AG20443 (cell line): ENCODE results near the gene NBEA.
A peak's percentile ranks its signal among the peaks of the same experiment; 100 is the strongest.
"Not testable (repeated sequence)": the region's sequence is repeated elsewhere in the genome, so short reads cannot be mapped to it uniquely, and the experiment has no call there.

ENCODE experiments used
- DNase-seq: peaks from one replicate; pipeline ENCODE4 v3.0.0; 2012; ENCODE audit warnings: low spot score, mixed read lengths

The NBEA gene

GRCh38 chr13:35058585-35058984 lies 116.5 kb downstream of the NBEA start:
- not testable (repeated sequence) for DNase-seq

GRCh38 chr13:35086667-35087066 lies 144.6 kb downstream of the NBEA start:
- DNase-seq, result no peak

- no peak for DNase-seq
Observed at GRCh38 chr13:35092251-35092650, 150.2 kb downstream of the NBEA start.

DNA sequence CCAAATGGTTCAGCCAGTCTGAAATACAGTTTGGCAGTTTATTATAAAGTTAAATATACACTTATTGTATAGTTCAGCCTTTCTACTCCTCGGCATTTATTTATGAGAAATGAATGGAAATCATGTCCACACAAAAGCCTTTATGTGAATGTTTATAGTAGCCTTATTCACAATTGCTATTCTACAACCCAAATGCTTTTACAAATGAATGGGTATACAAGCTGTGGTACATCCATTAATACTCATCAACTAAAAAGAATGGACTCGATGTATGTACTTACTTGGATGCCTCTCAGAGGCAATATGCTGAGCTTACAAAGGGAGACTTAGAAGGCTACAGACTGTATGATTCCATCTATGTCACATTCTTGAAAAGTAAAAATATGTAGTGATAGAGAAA lies 150.7 kb downstream of the NBEA start:
- DNase-seq, result no peak

DNA sequence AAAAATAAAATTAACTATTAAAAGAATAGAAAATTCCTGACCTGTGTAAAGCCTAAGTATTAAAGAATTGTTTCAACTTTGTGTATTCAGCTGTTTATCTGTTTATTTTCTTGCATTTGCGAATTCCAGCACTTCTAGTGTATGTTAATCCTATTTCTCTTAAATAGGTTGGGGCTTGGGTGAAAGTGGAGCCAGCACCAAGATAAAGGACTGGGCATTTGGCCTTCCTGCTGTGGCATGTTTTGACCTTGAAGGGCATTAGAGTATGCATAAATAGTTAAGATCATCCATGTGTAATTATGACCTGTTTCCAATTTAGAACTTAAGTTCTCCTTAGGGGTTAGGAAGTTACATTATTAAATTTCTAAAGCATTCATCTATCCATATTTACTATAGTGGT lies 151.3 kb downstream of the NBEA start:
- DNase-seq, result no peak

- not testable (repeated sequence) for DNase-seq
Observed at GRCh38 chr13:35106771-35107170, 164.7 kb downstream of the NBEA start.

GRCh38 chr13:35107535-35107934 lies 165.5 kb downstream of the NBEA start:
- no peak for DNase-seq

GRCh38 chr13:35113612-35114011 lies 171.5 kb downstream of the NBEA start:
- not testable (repeated sequence) for DNase-seq

GRCh38 chr13:35127466-35127865 lies 185.4 kb downstream of the NBEA start:
- no peak for DNase-seq

- no peak for DNase-seq
Observed at GRCh38 chr13:35129500-35129899, 187.4 kb downstream of the NBEA start.

DNA sequence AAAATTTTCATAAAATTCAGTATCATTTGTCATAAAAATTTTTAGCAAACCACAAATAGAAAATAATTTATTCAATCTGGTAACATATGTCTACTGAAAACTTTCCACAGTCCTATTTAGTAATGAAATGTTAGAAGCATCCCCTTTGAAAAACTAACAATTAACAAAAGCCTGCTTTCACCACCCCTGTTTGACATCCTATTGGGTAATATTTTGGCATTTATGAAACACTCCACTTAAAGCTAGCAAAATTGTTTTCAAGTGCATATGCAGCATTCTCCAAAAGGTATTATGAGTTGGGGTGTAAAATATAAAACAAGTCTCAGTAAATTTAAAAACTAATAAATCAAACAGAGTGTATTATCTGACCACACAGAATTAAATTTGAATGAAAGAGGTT lies 189.4 kb downstream of the NBEA start:
- no peak for DNase-seq

DNA sequence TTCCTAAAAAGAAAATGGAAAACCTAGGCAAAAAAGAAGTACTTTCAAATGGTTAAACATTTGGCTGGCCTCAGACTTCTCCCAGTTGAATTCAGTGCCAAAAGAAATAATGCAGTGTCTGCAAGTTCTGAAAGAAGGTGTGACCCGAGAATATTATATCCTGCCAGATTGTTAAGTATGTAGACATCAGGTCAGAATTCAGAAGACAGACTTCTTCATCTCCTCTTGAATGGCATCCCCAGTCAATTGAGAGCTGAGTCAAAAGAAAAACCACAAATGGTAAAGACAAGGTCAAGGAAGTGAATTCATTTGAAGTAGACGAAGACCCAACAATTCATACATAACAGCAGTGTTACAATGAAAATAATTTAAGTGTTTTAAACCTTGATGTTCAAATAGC lies 194.5 kb downstream of the NBEA start:
- no peak for DNase-seq

DNA sequence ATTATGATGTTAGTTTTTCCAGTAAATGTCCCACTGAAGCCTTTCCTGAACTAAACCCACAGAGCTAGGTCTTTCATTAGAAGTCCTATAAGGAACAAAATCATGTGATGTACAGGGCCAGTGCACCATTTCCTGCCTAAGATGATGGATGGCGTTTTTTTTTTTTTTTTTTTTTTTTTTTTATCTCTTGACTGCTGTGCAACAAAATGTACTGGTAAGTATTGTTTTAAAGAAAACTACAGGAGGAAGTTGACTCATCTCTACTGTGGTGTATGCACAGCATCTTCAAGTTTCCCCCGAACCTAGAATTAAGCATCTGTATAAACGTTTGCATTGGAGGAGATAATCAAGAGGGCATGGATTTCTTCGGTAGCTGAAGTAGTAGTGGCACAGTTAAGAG lies 197.5 kb downstream of the NBEA start:
- no peak for DNase-seq

DNA sequence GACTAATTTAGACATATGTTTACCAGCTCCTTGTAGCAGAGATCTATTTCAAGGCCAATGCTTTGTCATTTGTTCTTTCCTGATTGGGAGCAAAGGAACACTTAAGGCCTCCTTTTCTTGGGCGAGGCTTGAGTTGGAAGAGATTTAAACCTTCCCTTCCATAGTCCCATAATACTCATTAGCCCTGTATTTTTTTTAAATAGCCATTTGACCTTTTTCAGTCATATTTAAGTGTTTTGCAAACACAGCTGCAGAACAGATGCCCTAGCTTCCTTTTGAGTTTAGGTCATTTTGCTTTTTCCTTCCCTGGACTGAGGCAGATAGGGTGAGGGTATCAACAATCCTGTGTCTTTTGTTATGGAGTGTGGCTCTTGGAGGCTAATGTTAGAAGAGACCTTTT lies 198.3 kb downstream of the NBEA start:
- DNase-seq, result no peak

DNA sequence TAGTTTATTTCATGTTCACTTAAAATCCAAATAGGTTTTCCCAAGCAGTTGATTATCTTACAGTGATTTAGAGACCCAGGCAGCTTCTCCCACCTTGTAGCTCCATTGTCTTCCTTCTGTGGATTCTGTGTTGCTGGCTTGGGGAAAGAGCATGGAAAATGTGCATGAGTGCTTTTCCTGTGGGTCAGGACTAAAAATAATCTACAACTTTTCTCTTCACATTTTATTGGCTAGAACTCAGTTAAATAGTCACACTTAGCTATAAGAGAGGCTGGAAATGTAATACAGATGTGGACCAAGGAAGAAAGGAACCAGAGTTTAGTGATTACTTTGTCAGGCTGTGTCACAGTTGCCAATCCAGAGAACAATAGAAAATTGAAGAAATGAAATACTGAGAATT lies 198.8 kb downstream of the NBEA start:
- DNase-seq, result peak; percentile 9

GRCh38 chr13:35143123-35143522 lies 201.1 kb downstream of the NBEA start:
- DNase-seq, result no peak

GRCh38 chr13:35144166-35144890 lies 202.3 kb downstream of the NBEA start:
- peak; percentile 10 for DNase-seq

GRCh38 chr13:35146686-35147085 lies 204.6 kb downstream of the NBEA start:
- DNase-seq, result no peak

GRCh38 chr13:35157143-35157755 lies 215.2 kb downstream of the NBEA start:
- peak; percentile 47 for DNase-seq

GRCh38 chr13:35159041-35159440 lies 217.0 kb downstream of the NBEA start:
- no peak for DNase-seq

- no peak for DNase-seq
Observed at GRCh38 chr13:35160896-35161295, 218.8 kb downstream of the NBEA start.

- no peak for DNase-seq
Observed at GRCh38 chr13:35162420-35162819, 220.3 kb downstream of the NBEA start.

DNA sequence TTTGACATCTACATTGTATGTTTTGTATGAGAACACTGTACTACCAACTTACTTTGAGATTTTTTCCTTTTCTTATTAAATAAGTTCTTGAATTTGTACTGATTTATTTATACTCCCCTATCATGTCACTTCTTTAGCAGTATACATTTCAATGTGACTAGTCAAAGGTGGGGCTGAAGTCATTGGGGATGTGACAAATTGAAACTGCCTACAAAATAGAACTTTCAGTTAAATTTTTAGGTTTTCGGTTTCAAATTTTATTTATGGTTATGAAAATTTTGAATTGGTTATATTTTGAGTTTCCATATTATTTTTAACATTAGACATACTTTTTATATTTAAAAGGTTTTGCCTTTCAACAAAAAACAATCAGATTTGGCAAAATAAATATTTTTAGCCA lies 221.6 kb downstream of the NBEA start:
- no peak for DNase-seq
